ENCODE data around the gene ITPK1. TPM values are rescaled to one million over a fixed set of nuclear protein-coding genes. Genes with fewer than 3 reads are reported as not detected.
"Not testable (repeated sequence)": the region's sequence is repeated elsewhere in the genome, so short reads cannot be mapped to it uniquely, and the experiment has no call there.

Gene ITPK1
- total RNA-seq, 1 donor from 2014 or later = 30.5 TPM

DNA sequence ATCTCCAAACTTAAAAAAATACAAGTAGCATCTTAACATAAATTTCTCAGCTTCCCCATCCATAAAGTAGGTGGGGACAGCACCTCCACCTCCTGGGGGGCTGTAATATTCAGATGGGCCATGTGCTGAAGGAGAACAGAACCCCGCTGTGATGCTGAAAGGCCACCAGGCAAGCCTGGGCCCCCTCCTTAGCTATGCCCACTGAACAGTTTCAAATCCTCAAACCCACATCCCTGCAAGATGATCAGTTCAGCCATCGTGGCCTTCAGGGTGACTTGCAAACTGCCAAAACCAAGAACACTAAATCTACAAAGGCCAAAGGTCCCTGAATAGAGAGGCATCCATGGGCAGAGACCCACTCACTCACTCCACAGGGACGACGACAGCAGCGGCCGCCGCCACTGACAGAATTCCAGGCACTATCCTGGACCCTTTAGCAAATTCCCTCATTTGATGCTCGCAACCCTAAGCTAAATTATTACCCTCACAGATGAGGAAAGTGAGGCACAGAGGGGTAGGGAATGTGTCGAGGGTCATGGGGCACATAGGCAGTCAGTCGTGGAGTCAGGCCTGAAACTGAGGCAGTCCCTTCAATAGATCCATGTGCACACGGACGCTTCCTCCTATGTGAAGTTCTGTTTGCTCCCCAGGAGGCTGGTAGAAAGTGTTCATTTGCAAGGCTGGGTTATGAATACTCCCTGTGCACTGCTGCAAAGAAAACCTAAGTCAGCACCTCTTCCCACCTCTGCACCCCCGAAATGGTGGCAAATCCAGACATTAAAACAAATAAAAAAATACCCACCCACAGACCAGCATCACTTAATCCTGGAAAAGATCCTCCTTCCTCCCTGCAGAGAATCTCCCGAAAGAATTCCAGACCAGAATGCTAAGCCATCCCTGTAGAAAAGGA lies 5.9 kb downstream of the ITPK1 start:
- no peaks in the 10 kb centered on the region for H3K9me3 Mint-ChIP-seq
- no peak overlapping the region for H3K4me3 Mint-ChIP-seq
- no peaks in the 10 kb centered on the region for H3K27me3 Mint-ChIP-seq (ENCODE audit: low read depth)
- peaks cover 18% of the 10 kb centered on the region for H3K4me1 Mint-ChIP-seq
- H3K27ac Mint-ChIP-seq = no peak overlapping the region
- DNase-seq (ENCODE audit: low spot score in 2 of 2, unreplicated experiment in 2 of 2) = no peak
- no peaks in the 10 kb centered on the region for H3K36me3 Mint-ChIP-seq
- TF ChIP-seq, protein P1, sequence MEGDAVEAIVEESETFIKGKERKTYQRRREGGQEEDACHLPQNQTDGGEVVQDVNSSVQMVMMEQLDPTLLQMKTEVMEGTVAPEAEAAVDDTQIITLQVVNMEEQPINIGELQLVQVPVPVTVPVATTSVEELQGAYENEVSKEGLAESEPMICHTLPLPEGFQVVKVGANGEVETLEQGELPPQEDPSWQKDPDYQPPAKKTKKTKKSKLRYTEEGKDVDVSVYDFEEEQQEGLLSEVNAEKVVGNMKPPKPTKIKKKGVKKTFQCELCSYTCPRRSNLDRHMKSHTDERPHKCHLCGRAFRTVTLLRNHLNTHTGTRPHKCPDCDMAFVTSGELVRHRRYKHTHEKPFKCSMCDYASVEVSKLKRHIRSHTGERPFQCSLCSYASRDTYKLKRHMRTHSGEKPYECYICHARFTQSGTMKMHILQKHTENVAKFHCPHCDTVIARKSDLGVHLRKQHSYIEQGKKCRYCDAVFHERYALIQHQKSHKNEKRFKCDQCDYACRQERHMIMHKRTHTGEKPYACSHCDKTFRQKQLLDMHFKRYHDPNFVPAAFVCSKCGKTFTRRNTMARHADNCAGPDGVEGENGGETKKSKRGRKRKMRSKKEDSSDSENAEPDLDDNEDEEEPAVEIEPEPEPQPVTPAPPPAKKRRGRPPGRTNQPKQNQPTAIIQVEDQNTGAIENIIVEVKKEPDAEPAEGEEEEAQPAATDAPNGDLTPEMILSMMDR (IDR thresholded peaks at IDR 0.05; ENCODE audit: unreplicated experiment) = no peak

DNA sequence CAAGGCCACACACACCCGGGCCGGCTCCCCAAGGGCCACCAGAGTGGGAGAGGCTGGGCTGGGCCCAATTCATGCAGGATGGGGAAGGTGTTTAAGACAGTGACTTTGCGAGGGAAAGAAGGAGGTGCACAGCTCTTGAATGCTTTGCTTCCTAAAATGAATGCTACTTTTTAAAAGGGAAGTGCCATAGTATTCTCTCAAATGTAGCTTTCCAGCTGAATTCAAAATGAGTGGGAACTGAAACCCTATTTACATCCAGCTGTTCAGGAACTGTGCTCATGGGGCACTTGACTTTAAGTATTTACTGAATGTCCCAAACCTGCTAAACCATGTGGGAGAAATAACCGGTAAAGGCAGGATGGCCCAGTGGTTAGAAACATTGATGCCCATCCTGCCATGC lies 7.6 kb downstream of the ITPK1 start:
- Mint-ChIP-seq H3K27ac (no peak overlapping the region), H3K36me3 (no peaks in the 10 kb centered on the region), H3K27me3 (ENCODE audit: low read depth) (no peaks in the 10 kb centered on the region), H3K4me3 (no peak overlapping the region), H3K4me1 (peaks cover 5% of the 10 kb centered on the region), H3K9me3 (no peaks in the 10 kb centered on the region)
- no peak for DNase-seq (ENCODE audit: low spot score in 2 of 2, unreplicated experiment in 2 of 2)
- TF ChIP-seq, protein P1 (IDR thresholded peaks at IDR 0.05; ENCODE audit: unreplicated experiment) = no peak

DNA sequence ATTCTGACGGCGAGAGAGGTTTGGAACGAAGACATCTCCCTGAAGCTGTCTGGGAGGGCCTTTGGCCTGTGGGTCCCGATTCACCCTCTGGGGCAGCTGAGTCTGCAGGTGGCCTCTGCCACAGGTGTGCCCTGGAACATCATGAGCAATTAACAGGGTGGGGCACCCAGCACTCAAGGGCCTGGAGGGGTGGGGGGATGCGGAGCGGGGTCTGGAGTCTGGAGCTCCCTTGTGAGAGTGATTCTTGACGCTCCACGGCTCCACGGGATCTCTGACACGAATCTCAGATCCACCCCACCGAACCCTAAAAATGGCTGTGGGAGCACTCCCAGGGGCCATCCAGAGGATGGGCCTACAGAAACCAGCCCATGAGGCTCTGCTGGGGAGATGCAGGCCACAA lies 8.3 kb downstream of the ITPK1 start:
- Mint-ChIP-seq H3K27ac (no peak overlapping the region), H3K27me3 (ENCODE audit: low read depth) (no peaks in the 10 kb centered on the region), H3K4me1 (no peaks in the 10 kb centered on the region), H3K4me3 (no peak overlapping the region), H3K36me3 (no peaks in the 10 kb centered on the region), H3K9me3 (no peaks in the 10 kb centered on the region)
- DNase-seq (ENCODE audit: low spot score in 2 of 2, unreplicated experiment in 2 of 2) = no peak
- TF ChIP-seq, protein P1 (IDR thresholded peaks at IDR 0.05; ENCODE audit: unreplicated experiment) = no peak

DNA sequence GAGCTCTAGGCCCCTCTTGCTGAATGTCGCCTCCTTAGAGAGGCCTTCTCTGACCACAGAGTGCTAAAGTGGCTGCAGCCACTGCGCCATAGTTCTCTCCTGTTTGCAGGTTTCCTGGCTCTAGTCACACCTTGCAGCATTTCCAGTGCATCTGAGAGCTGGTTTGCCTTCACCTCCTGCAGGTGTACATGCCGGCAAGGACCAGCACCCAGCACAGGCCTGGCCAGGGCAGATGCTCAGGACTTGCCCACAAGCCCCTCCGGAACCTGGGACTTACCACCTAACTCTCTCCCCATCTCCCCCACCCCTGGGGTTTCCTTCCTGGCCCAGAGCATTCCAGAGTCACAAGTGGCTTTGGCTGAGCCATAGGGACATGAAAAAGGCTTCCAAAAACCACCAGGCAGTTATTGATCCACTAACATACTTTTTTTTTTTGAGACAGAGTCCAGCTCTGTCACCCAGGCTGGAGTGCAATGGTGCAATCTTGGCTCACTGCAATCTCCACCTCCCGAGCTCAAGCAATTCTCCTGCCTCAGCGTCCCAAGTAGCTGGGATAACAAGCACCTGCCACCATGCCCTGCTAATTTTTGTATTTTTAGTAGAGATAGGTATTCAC lies 9.1 kb downstream of the ITPK1 start:
- no peak overlapping the region for H3K27ac Mint-ChIP-seq
- H3K9me3 Mint-ChIP-seq = no peaks in the 10 kb centered on the region
- H3K27me3 Mint-ChIP-seq (ENCODE audit: low read depth) = no peaks in the 10 kb centered on the region
- no peak for DNase-seq (ENCODE audit: low spot score in 2 of 2, unreplicated experiment in 2 of 2)
- no peak overlapping the region for H3K4me3 Mint-ChIP-seq
- H3K4me1 Mint-ChIP-seq = no peaks in the 10 kb centered on the region
- no peaks in the 10 kb centered on the region for H3K36me3 Mint-ChIP-seq
- TF ChIP-seq, protein P1 (IDR thresholded peaks at IDR 0.05; ENCODE audit: unreplicated experiment) = no peak

DNA sequence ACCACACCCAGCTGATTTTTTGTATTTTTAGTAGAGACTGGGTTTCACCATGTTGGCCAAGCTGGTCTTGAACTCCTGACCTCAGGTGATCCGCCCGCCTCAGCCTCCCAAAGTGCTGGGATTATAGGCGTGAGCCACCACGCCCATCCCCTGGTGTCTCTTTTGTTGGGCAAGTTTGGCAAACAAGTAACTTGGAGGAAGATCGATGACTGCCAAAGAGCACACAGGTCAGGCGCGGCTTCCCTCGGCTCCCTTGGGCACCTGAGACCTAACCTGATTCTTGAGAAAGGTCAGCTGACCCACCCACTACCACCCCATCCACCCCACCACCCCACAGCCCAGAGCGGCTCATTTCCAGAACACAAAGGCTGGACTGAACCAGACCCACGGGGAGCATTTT lies 9.9 kb downstream of the ITPK1 start:
- H3K27me3 Mint-ChIP-seq (ENCODE audit: low read depth); H3K36me3 Mint-ChIP-seq; H3K4me3 Mint-ChIP-seq; H3K9me3 Mint-ChIP-seq; H3K4me1 Mint-ChIP-seq; H3K27ac Mint-ChIP-seq; DNase-seq (ENCODE audit: low spot score in 2 of 2, unreplicated experiment in 2 of 2): not testable (repeated sequence)

DNA sequence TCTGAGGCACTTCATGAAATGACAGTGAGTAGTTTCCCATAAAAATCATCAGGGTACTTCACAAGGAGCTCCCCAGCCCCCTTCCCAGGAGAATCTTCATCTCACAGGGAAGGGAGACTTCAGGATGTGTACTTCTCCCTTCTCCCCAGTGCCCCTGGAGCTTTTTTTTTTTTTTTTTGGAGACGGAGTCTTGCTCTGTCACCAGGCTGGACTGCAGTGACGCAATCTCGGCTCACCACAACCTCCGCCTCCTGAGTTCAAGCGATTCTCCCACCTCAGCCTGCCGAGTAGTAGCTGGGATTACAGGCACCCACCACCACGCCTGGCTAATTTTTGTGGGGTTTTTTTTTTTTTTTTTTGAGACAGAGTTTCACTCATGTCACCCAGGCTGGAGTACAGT lies 10.4 kb downstream of the ITPK1 start:
- no peak overlapping the region for H3K27ac Mint-ChIP-seq
- DNase-seq (ENCODE audit: low spot score in 2 of 2, unreplicated experiment in 2 of 2) = no peak
- H3K4me1 Mint-ChIP-seq = no peaks in the 10 kb centered on the region
- H3K36me3 Mint-ChIP-seq = no peaks in the 10 kb centered on the region
- no peaks in the 10 kb centered on the region for H3K27me3 Mint-ChIP-seq (ENCODE audit: low read depth)
- no peaks in the 10 kb centered on the region for H3K9me3 Mint-ChIP-seq
- no peak overlapping the region for H3K4me3 Mint-ChIP-seq
- TF ChIP-seq, protein P1 (IDR thresholded peaks at IDR 0.05; ENCODE audit: unreplicated experiment) = no peak

Measured in mesothelial cell of epicardium (in vitro differentiated cells).